AG09309 (cell line): Measurements from ENCODE around the gene JARID2.
"Not testable (repeated sequence)": the region's sequence is repeated elsewhere in the genome, so short reads cannot be mapped to it uniquely, and the experiment has no call there.

Experiments used
- DNase-seq: peaks from one replicate; pipeline ENCODE4 v3.0.0-alpha.2; 2010; ENCODE audit warnings: low read depth
- H3K4me3 ChIP-seq: 2 replicates; pipeline ENCODE4 v1.5.1; 2011; ENCODE audit warnings: mild to moderate bottlenecking, low read depth, low read length, moderate library complexity; ENCODE audit not compliant: control insufficient read depth
- TF ChIP-seq, protein P1 (sequence below): IDR thresholded peaks from 2 replicates; pipeline ENCODE4 v1.5.1; 2011; ENCODE audit warnings: mild to moderate bottlenecking, low read depth, low read length, inconsistent platforms; ENCODE audit not compliant: insufficient read depth, control insufficient read depth; ENCODE audit errors: missing control alignments

Gene JARID2

GRCh38 chr6:15538106-15538505 is 292.2 kb downstream of the JARID2 start:
- TF ChIP-seq, protein P1, sequence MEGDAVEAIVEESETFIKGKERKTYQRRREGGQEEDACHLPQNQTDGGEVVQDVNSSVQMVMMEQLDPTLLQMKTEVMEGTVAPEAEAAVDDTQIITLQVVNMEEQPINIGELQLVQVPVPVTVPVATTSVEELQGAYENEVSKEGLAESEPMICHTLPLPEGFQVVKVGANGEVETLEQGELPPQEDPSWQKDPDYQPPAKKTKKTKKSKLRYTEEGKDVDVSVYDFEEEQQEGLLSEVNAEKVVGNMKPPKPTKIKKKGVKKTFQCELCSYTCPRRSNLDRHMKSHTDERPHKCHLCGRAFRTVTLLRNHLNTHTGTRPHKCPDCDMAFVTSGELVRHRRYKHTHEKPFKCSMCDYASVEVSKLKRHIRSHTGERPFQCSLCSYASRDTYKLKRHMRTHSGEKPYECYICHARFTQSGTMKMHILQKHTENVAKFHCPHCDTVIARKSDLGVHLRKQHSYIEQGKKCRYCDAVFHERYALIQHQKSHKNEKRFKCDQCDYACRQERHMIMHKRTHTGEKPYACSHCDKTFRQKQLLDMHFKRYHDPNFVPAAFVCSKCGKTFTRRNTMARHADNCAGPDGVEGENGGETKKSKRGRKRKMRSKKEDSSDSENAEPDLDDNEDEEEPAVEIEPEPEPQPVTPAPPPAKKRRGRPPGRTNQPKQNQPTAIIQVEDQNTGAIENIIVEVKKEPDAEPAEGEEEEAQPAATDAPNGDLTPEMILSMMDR = no peak
- no peak for DNase-seq
- H3K4me3 ChIP-seq = no peak overlapping the region

GRCh38 chr6:15538766-15539495 is 293.1 kb downstream of the JARID2 start:
- no peak overlapping the region for H3K4me3 ChIP-seq
- no peak for DNase-seq
- TF ChIP-seq, protein P1 = no peak

DNA sequence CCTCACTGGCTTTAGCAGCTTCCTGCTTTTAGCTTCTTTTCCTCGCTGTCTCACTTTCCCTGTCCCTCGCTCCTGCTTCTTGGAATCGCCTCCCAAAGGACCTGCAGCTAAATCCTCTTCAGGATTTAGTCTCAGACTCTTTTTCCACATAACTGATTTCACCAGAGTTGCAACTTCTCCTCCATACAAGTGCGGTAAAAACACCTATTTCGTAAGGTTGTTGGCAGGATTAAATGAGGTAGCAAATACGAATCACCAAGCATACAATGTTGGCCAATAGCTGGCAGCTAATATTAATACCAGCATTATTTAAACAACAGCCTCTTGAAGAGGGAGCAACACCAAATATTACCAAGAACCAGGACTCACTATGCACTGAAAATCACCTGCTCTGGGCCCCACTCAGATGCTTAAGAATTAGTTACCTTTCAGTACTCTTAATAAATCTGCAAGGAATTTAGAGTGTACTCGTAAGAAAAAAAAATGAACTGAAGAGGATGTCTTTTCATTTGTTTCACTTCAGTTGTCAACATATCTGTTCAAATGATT is 293.9 kb downstream of the JARID2 start:
- H3K4me3 ChIP-seq = no peak overlapping the region
- TF ChIP-seq, protein P1 = no peak
- no peak for DNase-seq

DNA sequence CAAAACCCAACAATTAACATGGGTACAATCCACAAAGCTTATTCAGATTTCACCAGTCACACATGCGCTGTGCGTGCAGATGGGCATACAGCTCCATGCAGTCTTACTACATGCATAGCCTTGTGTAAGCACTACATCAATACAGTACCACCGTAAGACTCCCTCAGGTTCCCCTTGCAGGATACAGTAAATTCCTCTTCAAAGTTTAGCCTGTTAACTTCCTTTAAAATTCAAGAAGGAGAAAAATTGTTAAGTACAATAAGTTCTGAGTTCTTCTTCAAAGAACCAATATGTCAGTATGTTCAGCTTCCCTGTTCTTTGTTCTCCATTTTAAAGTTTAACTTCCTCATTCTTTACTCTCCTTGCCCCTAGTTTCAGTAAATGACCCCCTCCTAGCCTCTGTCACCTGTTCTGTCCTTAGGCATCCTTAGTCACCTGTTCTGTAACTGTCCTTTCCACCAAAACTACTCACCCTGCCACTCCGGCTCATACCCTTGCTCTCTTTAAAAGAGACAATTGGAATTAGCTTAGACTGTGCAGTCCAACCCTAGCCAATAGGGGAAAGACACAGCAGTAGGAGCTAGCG is 297.6 kb downstream of the JARID2 start:
- not testable (repeated sequence) for DNase-seq

DNA sequence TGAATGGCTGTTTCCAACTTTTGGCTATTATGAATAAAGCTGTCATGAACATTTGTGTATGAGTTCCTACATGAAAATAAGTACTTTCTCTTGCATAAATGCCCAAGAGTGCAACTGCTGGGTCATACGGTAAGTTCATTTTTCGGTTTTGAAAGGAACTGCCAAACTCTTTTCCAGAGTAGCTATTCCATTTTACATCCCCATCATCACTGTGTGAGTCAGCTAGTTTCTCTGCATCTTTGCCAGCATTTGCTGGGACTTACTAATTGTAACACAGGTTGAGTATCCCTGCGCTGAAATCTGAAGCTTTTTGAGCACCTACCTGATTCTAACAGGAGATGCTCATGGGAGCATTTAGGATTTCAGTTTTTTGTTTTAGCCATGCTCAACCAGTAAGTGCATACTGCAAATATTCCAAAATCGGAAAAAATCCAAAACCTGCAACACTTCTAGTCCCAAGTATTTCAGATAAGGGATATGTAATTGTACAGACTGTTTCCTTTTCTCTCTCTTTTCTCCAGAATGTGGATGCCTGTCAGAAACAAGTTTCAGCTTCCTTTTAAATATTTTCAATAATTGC is 298.5 kb downstream of the JARID2 start:
- DNase-seq = no peak
- TF ChIP-seq, protein P1 = no peak
- no peak overlapping the region for H3K4me3 ChIP-seq

More for the DNA sequence above, 297.6 kb downstream of the JARID2 start:
- not testable (repeated sequence) for H3K4me3 ChIP-seq

DNA sequence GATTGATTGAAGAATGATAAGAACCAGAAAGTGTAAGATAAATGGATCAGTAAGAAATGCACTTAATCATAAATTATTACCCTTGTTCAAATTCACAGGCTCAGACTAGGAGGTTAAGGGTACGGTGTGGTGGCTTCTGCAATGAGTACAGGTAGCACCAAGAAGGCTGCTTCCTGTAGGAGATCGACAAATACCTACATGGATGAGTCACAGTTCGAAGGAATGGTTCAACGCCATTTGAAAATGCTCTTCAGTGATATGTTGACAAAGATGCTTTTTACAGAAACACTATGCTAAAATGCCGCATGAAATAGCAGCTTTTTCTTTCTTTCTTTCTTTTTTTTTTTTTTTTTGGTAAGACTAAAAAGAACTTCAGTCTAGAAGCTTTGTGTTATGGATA is 300.7 kb downstream of the JARID2 start:
- TF ChIP-seq, protein P1 = no peak
- H3K4me3 ChIP-seq = no peak overlapping the region
- no peak for DNase-seq

GRCh38 chr6:15547400-15547799 is 301.5 kb downstream of the JARID2 start:
- TF ChIP-seq, protein P1 = no peak
- no peak overlapping the region for H3K4me3 ChIP-seq
- no peak for DNase-seq
